Activated CD8-positive, alpha-beta T cell treated with anti-CD3 and anti-CD28 coated beads for 36 hours (primary cell): ENCODE measurements around the gene CPNE6. TPM values are rescaled to one million over a fixed set of nuclear protein-coding genes. Genes with fewer than 3 reads are reported as not detected.

Experiments
- ATAC-seq: fragments of 200-7000 bp; cut with Tn5 transposase; one replicate; pipeline ENCODE4 v1.10.0; 2021; ENCODE audit warnings: mild to moderate bottlenecking, moderate library complexity
- CTCF ChIA-PET: fragments of 350-600 bp; sonication (Branson Sonifier 250); formaldehyde crosslinking; loops from one replicate; lab custom pipeline; 2021; ENCODE audit warnings: antibody characterized with exemption; lab: Charles Lee
- POLR2A ChIA-PET: fragments of 350-600 bp; sonication (Branson Sonifier 250); formaldehyde crosslinking; loops from one replicate; lab custom pipeline; 2021; ENCODE audit warnings: antibody characterized with exemption; lab: Charles Lee
- DNase-seq: peaks from one replicate; pipeline ENCODE4 v3.0.0-alpha.2; 2020
- H3K27ac Mint-ChIP-seq: one replicate; pipeline ENCODE4 v1.8.0; 2021; ENCODE audit warnings: mild to moderate bottlenecking, mixed read lengths
- H3K27me3 Mint-ChIP-seq: one replicate; pipeline ENCODE4 v1.8.0; 2021; ENCODE audit warnings: mixed read lengths
- H3K36me3 Mint-ChIP-seq: one replicate; pipeline ENCODE4 v1.8.0; 2021; ENCODE audit warnings: low read depth, mixed read lengths
- H3K4me1 Mint-ChIP-seq: one replicate; pipeline ENCODE4 v1.8.0; 2021; ENCODE audit warnings: low read depth, mixed read lengths
- H3K4me3 Mint-ChIP-seq: one replicate; pipeline ENCODE4 v1.8.0; 2021; ENCODE audit warnings: mild to moderate bottlenecking, moderate library complexity, mixed read lengths
- H3K9me3 Mint-ChIP-seq: one replicate; pipeline ENCODE4 v1.8.0; 2021; ENCODE audit warnings: mixed read lengths
- CTCF ChIP-seq: fragments of 200-600 bp; IDR thresholded peaks from one replicate; pipeline ENCODE4 v1.8.0; 2022; ENCODE audit warnings: antibody characterized with exemption, mild to moderate bottlenecking
- intact Hi-C: fragments of 100-400 bp; cut with micrococcal nuclease; formaldehyde crosslinking; loops from one replicate; pipeline ENCODE4 v1.10.0; 2022
- total RNA-seq, 2 experiments: library from RNA; stranded (reverse); gene quantifications; one replicate each; pipeline ENCODE4 v1.2.3, GENCODE V29; 2021

The CPNE6 gene
- total RNA-seq, 2 experiments from 2014 or later = not detected

GRCh38 chr14:24060443-24060842 is 10.9 kb upstream of the CPNE6 start:
- Mint-ChIP-seq H3K4me3 (no peak overlapping the region), H3K9me3 (no peaks in the 10 kb centered on the region), H3K36me3 (no peaks in the 10 kb centered on the region), H3K27me3 (no peaks in the 10 kb centered on the region), H3K27ac (no peak overlapping the region), H3K4me1 (peaks cover 2% of the 10 kb centered on the region)
- ATAC-seq (no peak), DNase-seq (no peak)
- CTCF ChIA-PET = interaction anchor here (1.3 to 9.6 kb wide), 4 partner anchors 9 to 47 kb away, joined by 4 to 345 read pairs (median 163); partner anchors contain the start of gene PCK2
- intact Hi-C loops = no loop called here
- POLR2A ChIA-PET = interaction anchor here (1.0 to 2.2 kb wide), 2 partner anchors 12 to 30 kb away, joined by 3 to 5 read pairs; no protein-coding TSS in a partner anchor
- TF ChIP-seq CTCF = no peak

GRCh38 chr14:24060984-24061913 is 10.1 kb upstream of the CPNE6 start:
- Mint-ChIP-seq H3K9me3 (no peaks in the 10 kb centered on the region), H3K4me3 (no peak overlapping the region), H3K36me3 (no peaks in the 10 kb centered on the region), H3K4me1 (peaks cover 2% of the 10 kb centered on the region), H3K27ac (no peak overlapping the region), H3K27me3 (no peaks in the 10 kb centered on the region)
- no peak for TF ChIP-seq CTCF
- POLR2A ChIA-PET = interaction anchor here (1.0 to 2.2 kb wide), 3 partner anchors 11 to 29 kb away, joined by 3 to 5 read pairs (median 3); no protein-coding TSS in a partner anchor
- CTCF ChIA-PET = interaction anchor here (1.1 to 9.6 kb wide), 7 partner anchors 7 to 100 kb away, joined by 3 to 345 read pairs (median 10); partner anchors contain the start of genes IRF9 and PCK2
- DNase-seq (no peak), ATAC-seq (no peak)
- intact Hi-C loops = no loop called here

GRCh38 chr14:24062216-24062980 is 9.0 kb upstream of the CPNE6 start:
- intact Hi-C loops = no loop called here
- H3K27me3 Mint-ChIP-seq = no peaks in the 10 kb centered on the region
- DNase-seq (no peak), ATAC-seq (no peak)
- H3K27ac Mint-ChIP-seq = no peak overlapping the region
- peaks cover 2% of the 10 kb centered on the region for H3K4me1 Mint-ChIP-seq
- POLR2A ChIA-PET = interaction anchor here (1.2 to 2.2 kb wide), 2 partner anchors 23 to 28 kb away, joined by 3 to 5 read pairs; no protein-coding TSS in a partner anchor
- no peak for TF ChIP-seq CTCF
- no peaks in the 10 kb centered on the region for H3K36me3 Mint-ChIP-seq
- CTCF ChIA-PET = interaction anchor here (1.1 to 9.6 kb wide), 6 partner anchors 9 to 99 kb away, joined by 3 to 345 read pairs (median 68); partner anchors contain the start of genes IRF9 and PCK2
- H3K4me3 Mint-ChIP-seq = no peak overlapping the region
- no peaks in the 10 kb centered on the region for H3K9me3 Mint-ChIP-seq

GRCh38 chr14:24063263-24063836 is 8.0 kb upstream of the CPNE6 start:
- ChIA-PET POLR2A (no interaction called here), CTCF (interaction anchor here (1.1 to 9.6 kb wide), 3 partner anchors 9 to 52 kb away, joined by 3 to 345 read pairs (median 10); partner anchors contain the start of genes DCAF11, NRL and PCK2)
- H3K36me3 Mint-ChIP-seq = no peaks in the 10 kb centered on the region
- H3K4me3 Mint-ChIP-seq = no peak overlapping the region
- intact Hi-C loops = no loop called here
- no peak for TF ChIP-seq CTCF
- H3K9me3 Mint-ChIP-seq = no peaks in the 10 kb centered on the region
- no peak for DNase-seq
- ATAC-seq = no peak
- no peak overlapping the region for H3K27ac Mint-ChIP-seq
- no peaks in the 10 kb centered on the region for H3K4me1 Mint-ChIP-seq
- H3K27me3 Mint-ChIP-seq = no peaks in the 10 kb centered on the region
